OCI-LY3 (cell line): ENCODE measurements around the gene PDGFA.

Source experiments
- H2AFZ ChIP-seq: fragments of 200-600, 300-600 bp; shearing (Covaris generic); 2 replicates; pipeline ENCODE4 v1.6.0; 2014; ENCODE audit warnings: antibody characterized with exemption, low read depth, low read length
- H3K27ac ChIP-seq: fragments of 200-600, 300-600 bp; sonication (generic); 2 replicates; pipeline ENCODE4 v1.5.1; 2014; ENCODE audit warnings: mild to moderate bottlenecking, low read length, moderate library complexity, mixed read lengths
- H3K27me3 ChIP-seq: fragments of 200-600, 300-600 bp; sonication (generic); 2 replicates; pipeline ENCODE4 v1.6.1; 2014; ENCODE audit warnings: low read depth, low read length, mixed read lengths
- H3K36me3 ChIP-seq: fragments of 200-600, 300-600 bp; sonication (generic); replicated peaks from 2 replicates; pipeline ENCODE3; 2014; ENCODE audit warnings: low read depth, low read length, mixed read lengths
- H3K4me1 ChIP-seq: fragments of 300-600, 200-600 bp; sonication (generic); 2 replicates; pipeline ENCODE4 v1.6.1; 2014; ENCODE audit warnings: low read length, mixed read lengths
- H3K4me2 ChIP-seq: fragments of 200-600, 300-600 bp; sonication (generic); 2 replicates; pipeline ENCODE4 v1.6.1; 2014; ENCODE audit warnings: low read length, mixed read lengths
- H3K4me3 ChIP-seq: fragments of 300-600, 200-600 bp; sonication (generic); 2 replicates; pipeline ENCODE4 v1.5.1; 2014; ENCODE audit warnings: antibody characterized with exemption, mild to moderate bottlenecking, low read length, moderate library complexity
- H3K79me2 ChIP-seq: fragments of 300-600, 200-600 bp; shearing (Covaris generic); 2 replicates; pipeline ENCODE4 v1.6.1; 2014; ENCODE audit warnings: mild to moderate bottlenecking, low read length, mixed read lengths
- H3K9ac ChIP-seq: fragments of 300-600, 200-600 bp; shearing (Covaris generic); 2 replicates; pipeline ENCODE4 v1.6.0; 2014; ENCODE audit warnings: mild to moderate bottlenecking, low read length, moderate library complexity
- H3K9me3 ChIP-seq: fragments of 200-600, 300-600 bp; shearing (Covaris generic); 2 replicates; pipeline ENCODE4 v1.6.1; 2014; ENCODE audit warnings: low read length, mixed read lengths; ENCODE audit not compliant: insufficient read depth
- H4K20me1 ChIP-seq: fragments of 200-600, 300-600 bp; sonication (generic); 2 replicates; pipeline ENCODE4 v1.6.1; 2016; ENCODE audit warnings: low read length, mixed read lengths; ENCODE audit not compliant: insufficient read depth
- EZH2phosphoT487 ChIP-seq: fragments of 200-600 bp; shearing (Covaris generic); IDR thresholded peaks from 2 replicates; pipeline ENCODE4 v1.6.1; 2018; ENCODE audit warnings: antibody characterized with exemption, mixed run types, low read depth
- TF ChIP-seq, protein P1 (sequence below): fragments of 200-600, 300-600 bp; sonication (generic); IDR thresholded peaks from 2 replicates; pipeline ENCODE4 v1.5.1; 2014; ENCODE audit warnings: antibody characterized with exemption, low read length, low read depth

PDGFA gene

DNA sequence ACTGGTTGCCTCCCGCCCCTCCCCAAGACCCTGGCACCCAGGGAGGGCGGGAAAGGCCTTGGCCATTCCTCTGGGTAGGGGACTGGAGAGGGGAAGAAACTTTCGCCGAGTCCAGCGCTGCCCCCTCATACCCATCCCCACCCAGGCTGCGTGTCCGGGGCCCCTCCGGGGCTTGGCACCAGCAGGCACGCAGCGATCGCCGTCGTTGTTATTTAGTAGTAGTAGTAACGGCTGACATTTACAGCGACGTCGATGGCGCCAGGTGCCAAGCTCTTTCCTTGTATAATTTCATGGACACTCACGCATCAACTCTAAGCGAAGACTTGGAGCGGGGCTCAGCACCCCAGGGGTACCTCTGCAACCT, 3.3 kb upstream of the PDGFA start:
- no peaks in the 10 kb centered on the region for H3K36me3 ChIP-seq
- no peaks in the 10 kb centered on the region for H3K4me1 ChIP-seq
- no peaks in the 10 kb centered on the region for H3K79me2 ChIP-seq
- H3K4me2 ChIP-seq = no peak overlapping the region
- no peaks in the 10 kb centered on the region for H3K9me3 ChIP-seq
- H3K4me3 ChIP-seq = no peak overlapping the region
- no peak overlapping the region for H2AFZ ChIP-seq
- no peak overlapping the region for H3K27ac ChIP-seq
- no peak overlapping the region for H3K9ac ChIP-seq
- no peaks in the 10 kb centered on the region for H4K20me1 ChIP-seq
- TF ChIP-seq, protein P1, sequence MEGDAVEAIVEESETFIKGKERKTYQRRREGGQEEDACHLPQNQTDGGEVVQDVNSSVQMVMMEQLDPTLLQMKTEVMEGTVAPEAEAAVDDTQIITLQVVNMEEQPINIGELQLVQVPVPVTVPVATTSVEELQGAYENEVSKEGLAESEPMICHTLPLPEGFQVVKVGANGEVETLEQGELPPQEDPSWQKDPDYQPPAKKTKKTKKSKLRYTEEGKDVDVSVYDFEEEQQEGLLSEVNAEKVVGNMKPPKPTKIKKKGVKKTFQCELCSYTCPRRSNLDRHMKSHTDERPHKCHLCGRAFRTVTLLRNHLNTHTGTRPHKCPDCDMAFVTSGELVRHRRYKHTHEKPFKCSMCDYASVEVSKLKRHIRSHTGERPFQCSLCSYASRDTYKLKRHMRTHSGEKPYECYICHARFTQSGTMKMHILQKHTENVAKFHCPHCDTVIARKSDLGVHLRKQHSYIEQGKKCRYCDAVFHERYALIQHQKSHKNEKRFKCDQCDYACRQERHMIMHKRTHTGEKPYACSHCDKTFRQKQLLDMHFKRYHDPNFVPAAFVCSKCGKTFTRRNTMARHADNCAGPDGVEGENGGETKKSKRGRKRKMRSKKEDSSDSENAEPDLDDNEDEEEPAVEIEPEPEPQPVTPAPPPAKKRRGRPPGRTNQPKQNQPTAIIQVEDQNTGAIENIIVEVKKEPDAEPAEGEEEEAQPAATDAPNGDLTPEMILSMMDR = no peak
- TF ChIP-seq EZH2phosphoT487 = no peak
- no peaks in the 10 kb centered on the region for H3K27me3 ChIP-seq

DNA sequence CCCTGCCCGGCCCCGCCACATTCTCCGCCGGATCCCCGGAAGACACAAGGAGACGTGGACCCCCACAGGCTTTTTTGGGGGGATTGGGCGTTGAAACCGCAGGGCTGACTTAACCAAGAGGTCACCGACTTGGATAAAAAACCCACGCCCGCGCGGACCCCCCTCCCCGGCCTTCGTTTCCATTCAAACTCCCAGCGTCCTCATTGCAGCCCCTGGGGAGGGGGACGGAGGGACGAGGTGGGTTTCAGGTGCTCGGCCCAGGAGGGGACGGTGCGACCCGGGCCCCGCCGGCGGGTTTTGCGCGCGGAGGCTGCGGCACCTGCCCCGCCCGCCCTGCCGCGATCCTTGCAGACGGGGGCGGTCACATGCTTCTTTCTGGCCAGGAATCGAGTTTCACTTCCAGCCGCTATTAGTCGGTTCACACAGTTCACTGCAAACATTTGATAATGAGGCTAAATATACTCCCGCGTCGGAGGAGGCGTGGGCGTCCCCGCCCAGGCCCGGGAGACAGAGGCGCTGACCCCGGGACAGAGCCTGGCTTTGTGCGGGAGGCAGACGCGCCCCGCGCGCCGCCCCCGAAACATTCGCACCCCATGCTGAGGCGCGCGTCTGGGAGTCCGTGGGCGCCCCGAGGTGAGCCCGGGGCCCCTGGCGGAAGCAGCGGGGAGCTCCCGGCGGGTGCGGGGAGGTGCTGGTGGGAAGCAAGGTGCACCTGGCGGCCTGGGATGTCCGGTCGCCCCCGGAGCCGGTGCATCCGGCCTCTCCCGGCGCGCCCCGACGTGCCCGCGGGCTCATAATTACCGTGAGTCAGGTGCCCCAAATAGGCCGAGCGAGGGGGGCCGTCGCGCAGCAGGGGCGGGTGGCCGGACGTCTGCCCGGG, 2.7 kb upstream of the PDGFA start:
- no peaks in the 10 kb centered on the region for H3K79me2 ChIP-seq
- no peaks in the 10 kb centered on the region for H3K27me3 ChIP-seq
- H3K27ac ChIP-seq = no peak overlapping the region
- H3K4me2 ChIP-seq = no peak overlapping the region
- no peak overlapping the region for H2AFZ ChIP-seq
- no peak overlapping the region for H3K4me3 ChIP-seq
- H3K36me3 ChIP-seq = no peaks in the 10 kb centered on the region
- no peak for TF ChIP-seq EZH2phosphoT487
- TF ChIP-seq, protein P1 = no peak
- H3K9ac ChIP-seq = no peak overlapping the region
- H3K4me1 ChIP-seq = no peaks in the 10 kb centered on the region
- H4K20me1 ChIP-seq = no peaks in the 10 kb centered on the region
- H3K9me3 ChIP-seq = no peaks in the 10 kb centered on the region

DNA sequence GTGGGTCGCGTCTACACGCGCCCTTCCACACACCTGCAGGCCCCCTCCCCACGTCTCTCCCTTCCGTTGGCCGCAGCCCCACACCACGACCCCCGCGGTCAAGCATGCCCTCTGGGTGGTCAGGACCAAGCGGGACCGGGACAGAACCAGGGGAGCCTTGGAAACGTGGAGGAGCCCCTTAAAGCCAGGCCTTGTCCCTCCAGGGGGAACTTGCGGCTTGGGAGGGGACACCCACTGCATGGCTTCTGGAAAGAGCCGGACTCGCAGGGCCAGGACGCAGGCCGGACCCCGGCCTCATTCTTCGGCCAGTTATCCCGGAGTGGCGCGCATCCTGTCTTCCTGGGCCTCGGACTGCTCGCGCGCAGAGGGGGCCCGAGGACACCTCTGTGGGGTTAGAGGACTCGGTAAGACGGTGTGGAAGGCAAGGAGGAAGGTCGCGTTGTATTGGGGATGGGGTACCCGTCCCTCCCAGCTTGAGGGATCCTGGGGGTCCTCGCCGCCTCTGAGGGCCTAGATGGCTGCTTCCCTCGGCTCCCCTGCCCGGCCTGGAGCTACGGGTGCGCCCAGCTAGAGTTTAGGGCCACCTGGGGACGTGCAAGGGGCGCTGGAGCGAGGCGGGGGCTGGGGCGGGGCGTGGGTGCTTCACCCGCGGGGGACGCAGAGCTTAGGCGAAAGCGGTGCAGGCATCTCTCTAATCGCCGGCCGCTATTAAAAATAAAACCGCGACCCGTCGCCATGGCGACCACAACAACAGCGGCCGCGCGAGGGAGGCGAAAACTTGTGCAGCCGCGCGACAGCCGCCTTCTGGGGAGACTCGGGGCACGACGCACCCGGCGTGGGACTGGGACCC, 1.8 kb upstream of the PDGFA start:
- no peaks in the 10 kb centered on the region for H4K20me1 ChIP-seq
- no peaks in the 10 kb centered on the region for H3K36me3 ChIP-seq
- no peak overlapping the region for H3K4me3 ChIP-seq
- H3K9me3 ChIP-seq = no peaks in the 10 kb centered on the region
- H3K9ac ChIP-seq = no peak overlapping the region
- H3K27ac ChIP-seq = no peak overlapping the region
- TF ChIP-seq EZH2phosphoT487 = no peak
- TF ChIP-seq, protein P1 = no peak
- no peak overlapping the region for H3K4me2 ChIP-seq
- H2AFZ ChIP-seq = no peak overlapping the region
- no peaks in the 10 kb centered on the region for H3K79me2 ChIP-seq
- no peaks in the 10 kb centered on the region for H3K27me3 ChIP-seq
- no peaks in the 10 kb centered on the region for H3K4me1 ChIP-seq

DNA sequence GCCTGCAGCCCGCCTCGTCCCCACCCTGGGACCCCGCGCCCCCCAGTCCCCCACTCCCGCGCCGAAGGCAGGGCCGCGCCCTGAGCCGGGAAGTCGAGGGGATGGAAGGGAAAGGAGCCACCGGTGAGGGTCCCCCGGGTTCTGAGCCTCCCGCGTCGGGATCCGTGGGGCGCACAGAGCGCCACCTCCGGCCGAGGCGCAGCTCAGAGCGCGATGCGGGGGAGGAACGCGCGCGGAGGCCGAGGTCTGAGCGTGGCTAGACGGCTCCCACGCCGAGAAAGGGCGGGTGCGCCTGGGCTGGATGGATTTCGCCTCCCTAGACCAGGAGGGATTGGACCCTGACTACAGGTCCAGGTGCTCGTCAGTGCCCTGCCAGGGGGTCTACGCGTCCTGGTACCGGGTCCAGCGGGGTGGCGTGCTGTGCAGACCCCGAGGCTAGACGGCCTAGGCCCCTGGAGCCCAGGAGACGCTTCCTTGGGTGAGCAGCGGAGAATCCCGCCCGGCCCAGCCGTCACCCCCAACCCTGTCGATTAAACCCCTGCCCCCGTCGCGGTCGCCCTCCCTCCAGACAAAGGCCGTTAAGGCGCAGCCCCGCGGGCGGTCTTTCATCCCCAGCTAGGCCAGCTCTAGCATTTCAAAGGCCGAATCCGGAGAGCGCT, 986 bp upstream of the PDGFA start:
- no peak overlapping the region for H2AFZ ChIP-seq
- no peaks in the 10 kb centered on the region for H3K27me3 ChIP-seq
- H3K79me2 ChIP-seq = no peaks in the 10 kb centered on the region
- H3K27ac ChIP-seq = no peak overlapping the region
- no peaks in the 10 kb centered on the region for H3K9me3 ChIP-seq
- H3K36me3 ChIP-seq = no peaks in the 10 kb centered on the region
- TF ChIP-seq, protein P1 = no peak
- TF ChIP-seq EZH2phosphoT487 = no peak
- H3K4me3 ChIP-seq = no peak overlapping the region
- no peaks in the 10 kb centered on the region for H3K4me1 ChIP-seq
- no peak overlapping the region for H3K4me2 ChIP-seq
- no peak overlapping the region for H3K9ac ChIP-seq
- H4K20me1 ChIP-seq = no peaks in the 10 kb centered on the region
